Thoracic aorta (tissue), 2 donors: ENCODE data around the gene TBCCD1. TPM values are rescaled to one million over a fixed set of nuclear protein-coding genes. Genes with fewer than 3 reads are reported as not detected.

ENCODE experiments used
- ATAC-seq: fragments of 150-250 bp; one replicate; pipeline ENCODE4 v1.8.0; 2017; ENCODE audit warnings: low read depth; ENCODE audit not compliant: insufficient number of reproducible peaks, low FRiP score
- DNase-seq: peaks from one replicate; pipeline ENCODE4 v3.0.0-alpha.2; 2020; ENCODE audit warnings: low spot score
- H3K27ac ChIP-seq, 2 donors: fragments of 200-600 bp; sonication (generic); 1 replicate in 1 of 2; 2 replicates in 1 of 2; pipeline ENCODE4 v1.5.1; 2016; ENCODE audit warnings: mild to moderate bottlenecking in 2 of 2, moderate library complexity in 2 of 2
- H3K27me3 ChIP-seq: fragments of 200-600 bp; sonication (generic); replicated peaks from 2 replicates; pipeline ENCODE4 v1.6.0; 2016; ENCODE audit warnings: mild to moderate bottlenecking; ENCODE audit not compliant: insufficient read depth
- H3K36me3 ChIP-seq: fragments of 200-600 bp; sonication (generic); one replicate; pipeline ENCODE4 v1.5.1; 2016
- H3K4me1 ChIP-seq, 2 donors: fragments of 200-600 bp; sonication (generic); 1 replicate in 1 of 2; 2 replicates in 1 of 2; pipeline versions ENCODE4 v1.5.1 to v1.6.0; 2016; ENCODE audit warnings: low read depth in 2 of 2, mild to moderate bottlenecking in 1 of 2; ENCODE audit not compliant: control insufficient read depth in 1 of 2
- H3K4me3 ChIP-seq: fragments of 200-600 bp; sonication (generic); 2 replicates; pipeline ENCODE4 v1.5.1; 2016; ENCODE audit warnings: mild to moderate bottlenecking
- H3K9me3 ChIP-seq: fragments of 200-600 bp; sonication (generic); 2 replicates; pipeline ENCODE4 v1.5.1; 2016
- CTCF ChIP-seq: fragments of 200-600 bp; sonication (generic); IDR thresholded peaks from one replicate; pipeline ENCODE4 v1.5.1; 2019; ENCODE audit warnings: antibody characterized with exemption
- total RNA-seq, 2 donors: library from RNA; depleted of rRNA; stranded (reverse); fragments of >200 nt; gene quantifications; one replicate each; pipeline versions ENCODE4 v1.1.0 to v1.2.3, GENCODE V29; 2016

Gene TBCCD1
- total RNA-seq, 2 donors from 2014 or later: 10.2 to 25.8 TPM

GRCh38 chr3:186523022-186523421 lies 44.1 kb downstream of the TBCCD1 start:
- ATAC-seq (no peak), DNase-seq (no peak)
- Histone ChIP-seq H3K27ac (no peak overlapping the region), H3K4me3 (no peak overlapping the region), H3K4me1 (no peaks in the 10 kb centered on the region), H3K9me3 (no peaks in the 10 kb centered on the region), H3K36me3 (no peaks in the 10 kb centered on the region), H3K27me3 (no peaks in the 10 kb centered on the region)
- TF ChIP-seq CTCF: no peak

GRCh38 chr3:186520957-186521842 lies 45.9 kb downstream of the TBCCD1 start:
- no peak for TF ChIP-seq CTCF
- Histone ChIP-seq H3K4me3 (no peak overlapping the region), H3K36me3 (no peaks in the 10 kb centered on the region), H3K9me3 (no peaks in the 10 kb centered on the region), H3K27me3 (no peaks in the 10 kb centered on the region), H3K27ac (no peak overlapping the region), H3K4me1 (no peaks in the 10 kb centered on the region)
- no peak for DNase-seq
- no peak for ATAC-seq

- no peak for DNase-seq
Observed at GRCh38 chr3:186520431-186520830, 46.7 kb downstream of the TBCCD1 start.

GRCh38 chr3:186519021-186519658 lies 48.0 kb downstream of the TBCCD1 start:
- no peak for DNase-seq
- no peak for TF ChIP-seq CTCF
- no peak for ATAC-seq

More at GRCh38 chr3:186520431-186520830, 46.7 kb downstream of the TBCCD1 start:
- H3K27ac ChIP-seq: no peak overlapping the region
- no peak for TF ChIP-seq CTCF
- H3K36me3 ChIP-seq: no peaks in the 10 kb centered on the region
- no peaks in the 10 kb centered on the region for H3K9me3 ChIP-seq
- no peaks in the 10 kb centered on the region for H3K27me3 ChIP-seq
- H3K4me1 ChIP-seq: no peaks in the 10 kb centered on the region
- H3K4me3 ChIP-seq: no peak overlapping the region
- ATAC-seq: no peak

GRCh38 chr3:186517218-186517617 lies 49.9 kb downstream of the TBCCD1 start:
- Histone ChIP-seq H3K4me3 (no peak overlapping the region), H3K36me3 (no peaks in the 10 kb centered on the region), H3K9me3 (no peaks in the 10 kb centered on the region), H3K27me3 (no peaks in the 10 kb centered on the region), H3K4me1 (no peaks in the 10 kb centered on the region), H3K27ac (no peak overlapping the region)
- no peak for ATAC-seq
- no peak for TF ChIP-seq CTCF
- DNase-seq: no peak

More at GRCh38 chr3:186519021-186519658, 48.0 kb downstream of the TBCCD1 start:
- Histone ChIP-seq H3K36me3 (no peaks in the 10 kb centered on the region), H3K27me3 (no peaks in the 10 kb centered on the region), H3K9me3 (no peaks in the 10 kb centered on the region), H3K4me3 (no peak overlapping the region), H3K27ac (no peak overlapping the region), H3K4me1 (no peaks in the 10 kb centered on the region)
